ENCODE data around the gene TSLP. TPM values are rescaled to one million over a fixed set of nuclear protein-coding genes. Genes with fewer than 3 reads are reported as not detected.

The TSLP gene
- total RNA-seq, 4 donors from 2014 or later: 0.96 to 3.6 (median 1.7) TPM

GRCh38 chr5:111119221-111119620 lies 47.7 kb downstream of the TSLP start:
- Histone ChIP-seq H3K27me3 (no peaks in the 10 kb centered on the region), H3K27ac (no peak overlapping the region), H3K36me3 (peaks cover 0 to 72% of the 10 kb centered on the region in 2 donors), H3K4me3 (no peak overlapping the region), H3K9me3 (no peaks in the 10 kb centered on the region), H3K4me1 (no peaks in the 10 kb centered on the region)
- no peak for TF ChIP-seq POLR2A (IDR thresholded peaks at IDR 0.05)
- TF ChIP-seq POLR2AphosphoS5 (IDR thresholded peaks at IDR 0.05): no peak
- TF ChIP-seq EP300 (IDR thresholded peaks at IDR 0.05): no peak
- no peak for TF ChIP-seq CTCF (IDR thresholded peaks at IDR 0.05)
- ATAC-seq: no peak
- 26 to 43% methylated on average over 2 of the region's 2 CpGs for WGBS, 2 donors (ENCODE audit: low coverage in 1 of 2)

- peaks cover 0 to 76% of the 10 kb centered on the region in 2 donors for H3K36me3 ChIP-seq
- 87 to 88% methylated on average over 1 to 2 of the region's 2 CpGs for WGBS, 2 donors (ENCODE audit: low coverage in 1 of 2)
- H3K27me3 ChIP-seq: no peaks in the 10 kb centered on the region
- no peak for ATAC-seq
- H3K9me3 ChIP-seq: no peaks in the 10 kb centered on the region
- no peaks in the 10 kb centered on the region for H3K4me1 ChIP-seq
- no peak for TF ChIP-seq CTCF (IDR thresholded peaks at IDR 0.05)
- TF ChIP-seq POLR2A (IDR thresholded peaks at IDR 0.05): no peak
- TF ChIP-seq EP300 (IDR thresholded peaks at IDR 0.05): no peak
- no peak for TF ChIP-seq POLR2AphosphoS5 (IDR thresholded peaks at IDR 0.05)
- H3K27ac ChIP-seq: no peak overlapping the region
- no peak overlapping the region for H3K4me3 ChIP-seq
Measured at GRCh38 chr5:111119856-111120255, 48.3 kb downstream of the TSLP start.

- no peaks in the 10 kb centered on the region for H3K4me1 ChIP-seq
- TF ChIP-seq POLR2AphosphoS5 (IDR thresholded peaks at IDR 0.05) (no peak), CTCF (IDR thresholded peaks at IDR 0.05) (no peak), EP300 (IDR thresholded peaks at IDR 0.05) (no peak), POLR2A (IDR thresholded peaks at IDR 0.05) (no peak)
- no peak overlapping the region for H3K4me3 ChIP-seq
- H3K36me3 ChIP-seq: peaks cover 0 to 86% of the 10 kb centered on the region in 2 donors
- no peak for ATAC-seq
- no peaks in the 10 kb centered on the region for H3K9me3 ChIP-seq
- H3K27ac ChIP-seq: no peak overlapping the region
- H3K27me3 ChIP-seq: no peaks in the 10 kb centered on the region
- WGBS, 2 donors (ENCODE audit: low coverage in 1 of 2): 75 to 100% methylated on average over 2 of the region's 2 CpGs
Measured at GRCh38 chr5:111120911-111121310, 49.4 kb downstream of the TSLP start.

GRCh38 chr5:111121926-111122325 lies 50.4 kb downstream of the TSLP start:
- Histone ChIP-seq H3K27ac (no peak overlapping the region), H3K36me3 (peaks cover 0 to 96% of the 10 kb centered on the region in 2 donors), H3K27me3 (no peaks in the 10 kb centered on the region), H3K9me3 (no peaks in the 10 kb centered on the region), H3K4me3 (no peak overlapping the region), H3K4me1 (no peaks in the 10 kb centered on the region)
- TF ChIP-seq POLR2AphosphoS5 (IDR thresholded peaks at IDR 0.05): no peak
- no peak for TF ChIP-seq CTCF (IDR thresholded peaks at IDR 0.05)
- TF ChIP-seq POLR2A (IDR thresholded peaks at IDR 0.05): no peak
- no peak for TF ChIP-seq EP300 (IDR thresholded peaks at IDR 0.05)
- ATAC-seq: no peak

- no peak for TF ChIP-seq EP300 (IDR thresholded peaks at IDR 0.05)
- no peak for TF ChIP-seq POLR2A (IDR thresholded peaks at IDR 0.05)
- TF ChIP-seq CTCF (IDR thresholded peaks at IDR 0.05): no peak
- no peak for TF ChIP-seq POLR2AphosphoS5 (IDR thresholded peaks at IDR 0.05)
- Histone ChIP-seq H3K4me1 (no peaks in the 10 kb centered on the region), H3K9me3 (no peaks in the 10 kb centered on the region), H3K27ac (no peak overlapping the region), H3K27me3 (no peaks in the 10 kb centered on the region), H3K4me3 (no peak overlapping the region), H3K36me3 (peaks cover 0 to 97% of the 10 kb centered on the region in 2 donors)
- ATAC-seq: no peak
- WGBS, 2 donors (ENCODE audit: low coverage in 1 of 2): 60 to 75% methylated on average over 1 to 2 of the region's 2 CpGs
Measured at GRCh38 chr5:111122398-111122797, 50.9 kb downstream of the TSLP start.

Data from gastroesophageal sphincter (tissue), 4 donors.